PC-9 (cell line): ENCODE results near the gene COL18A1. TPM values are rescaled to one million over a fixed set of nuclear protein-coding genes. Genes with fewer than 3 reads are reported as not detected.

Source experiments
- BruUV-seq: library from RNA; stranded (reverse); fragments of 400-500 nt; replicated peaks from 2 replicates; lab custom pipeline; 2021; lab: Mats Ljungman, UMichigan
- CTCF ChIA-PET: fragments of 300-600 bp; sonication (Branson Sonifier 250); formaldehyde crosslinking; loops from one replicate; lab custom pipeline; 2022; ENCODE audit warnings: antibody characterized with exemption; lab: Charles Lee
- POLR2A ChIA-PET: fragments of 300-600 bp; sonication (Branson Sonifier 250); formaldehyde crosslinking; loops from one replicate; lab custom pipeline; 2022; ENCODE audit warnings: antibody characterized with exemption; ENCODE audit not compliant: unreplicated experiment; lab: Charles Lee
- DNase-seq, 2 experiments: peaks; one replicate each; pipeline versions ENCODE4 v3.0.0 to v3.0.0-alpha.2; 2015 to 2022; ENCODE audit warnings: mixed read lengths in 1 of 2
- H2AFZ ChIP-seq: fragments of 200-600 bp; sonication (generic); 2 replicates; pipeline ENCODE4 v1.8.1; 2017; ENCODE audit warnings: antibody characterized with exemption
- H3F3A ChIP-seq: fragments of 200-600 bp; sonication (generic); 2 replicates; pipeline ENCODE4 v1.8.1; 2017; ENCODE audit warnings: antibody characterized with exemption, mild to moderate bottlenecking, low read depth; ENCODE audit not compliant: insufficient read depth
- H3K27ac ChIP-seq: fragments of 200-600 bp; sonication (generic); 2 replicates; pipeline ENCODE4 v1.6.1; 2016; ENCODE audit warnings: mixed run types
- H3K27me3 ChIP-seq: fragments of 200-600 bp; sonication (generic); 2 replicates; pipeline ENCODE4 v1.6.1; 2016; ENCODE audit warnings: low read depth, mixed run types; ENCODE audit not compliant: insufficient read depth
- H3K36me3 ChIP-seq: fragments of 200-600 bp; sonication (generic); 2 replicates; pipeline ENCODE4 v1.6.1; 2016; ENCODE audit warnings: low read depth, mixed run types
- H3K4me1 ChIP-seq: fragments of 200-600 bp; sonication (generic); replicated peaks from 2 replicates; pipeline ENCODE4 v1.6.1; 2016; ENCODE audit warnings: mixed run types; ENCODE audit not compliant: insufficient read depth
- H3K4me2 ChIP-seq: fragments of 200-600 bp; sonication (generic); 2 replicates; pipeline ENCODE4 v1.6.1; 2017; ENCODE audit warnings: mixed run types
- H3K4me3 ChIP-seq: fragments of 200-600 bp; sonication (generic); 2 replicates; pipeline ENCODE4 v1.6.1; 2016; ENCODE audit warnings: mixed run types
- H3K79me2 ChIP-seq: fragments of 200-600 bp; sonication (generic); 2 replicates; pipeline ENCODE4 v1.6.1; 2017; ENCODE audit warnings: low read depth, mixed run types
- H3K9me2 ChIP-seq: fragments of 200-600 bp; sonication (generic); 2 replicates; pipeline ENCODE4 v1.8.1; 2017; ENCODE audit warnings: mild to moderate bottlenecking; ENCODE audit not compliant: insufficient read depth
- H3K9me3 ChIP-seq: fragments of 200-600 bp; sonication (generic); 2 replicates; pipeline ENCODE4 v1.8.1; 2016; ENCODE audit warnings: low read depth; ENCODE audit not compliant: insufficient read depth
- H4K20me1 ChIP-seq: fragments of 200-600 bp; sonication (generic); 2 replicates; pipeline ENCODE4 v1.8.1; 2017; ENCODE audit not compliant: insufficient read depth
- CTCF ChIP-seq: fragments of 200-600 bp; sonication (generic); conservative IDR thresholded peaks from 2 replicates; pipeline ENCODE4 v1.6.1; 2017; ENCODE audit warnings: mixed run types, antibody characterized with exemption, mild to moderate bottlenecking, moderate library complexity
- EZH2 ChIP-seq: fragments of 200-600 bp; sonication (generic); IDR thresholded peaks from 2 replicates; pipeline ENCODE4 v1.8.0; 2017; ENCODE audit warnings: antibody characterized with exemption, low read depth
- intact Hi-C: fragments of 100-400 bp; cut with micrococcal nuclease; formaldehyde crosslinking; loops from one replicate; pipeline ENCODE4 v1.10.0; 2022; ENCODE audit not compliant: unreplicated experiment
- total RNA-seq: library from RNA; stranded (reverse); gene quantifications from 2 replicates; pipeline ENCODE4 v1.2.3, GENCODE V29; 2021

The COL18A1 gene
- total RNA-seq, 1 experiment from 2014 or later, result 82.4 TPM

- H3F3A ChIP-seq, result peaks cover 17% of the 10 kb centered on the region
- DNase-seq, result no peak
- no peaks in the 10 kb centered on the region for H3K4me1 ChIP-seq
- H4K20me1 ChIP-seq, result no peaks in the 10 kb centered on the region
- H3K4me3 ChIP-seq, result no peak overlapping the region
- no peaks in the 10 kb centered on the region; the same call in 1 of the 2 replicates for H3K9me3 ChIP-seq
- H3K27ac ChIP-seq, result no peak overlapping the region
- TF ChIP-seq EZH2 (no peak), CTCF (no peak)
- intact Hi-C loops, result loop anchor here (10.0 kb wide), 1 partner anchor 145 kb away; no protein-coding TSS in a partner anchor
- no TSS peak for BruUV-seq
- H3K79me2 ChIP-seq, result no peaks in the 10 kb centered on the region
- no peak overlapping the region for H3K4me2 ChIP-seq
- CTCF ChIA-PET, result no interaction called here
- no peaks in the 10 kb centered on the region for H3K36me3 ChIP-seq
- POLR2A ChIA-PET, result no interaction called here
- no peak overlapping the region for H2AFZ ChIP-seq
- no peaks in the 10 kb centered on the region for H3K9me2 ChIP-seq
- H3K27me3 ChIP-seq, result no peaks in the 10 kb centered on the region
These were observed 44.9 kb downstream of the COL18A1 start for GRCh38 chr21:45449658-45450422.

GRCh38 chr21:45450423-45451090 is 45.6 kb downstream of the COL18A1 start:
- no peaks in the 10 kb centered on the region for H3K36me3 ChIP-seq
- ChIA-PET CTCF (no interaction called here), POLR2A (no interaction called here)
- no peak overlapping the region for H3K4me2 ChIP-seq
- no peak overlapping the region for H2AFZ ChIP-seq
- no peak for TF ChIP-seq CTCF
- no peak for TF ChIP-seq EZH2
- no peaks in the 10 kb centered on the region for H3K9me2 ChIP-seq
- H3K27ac ChIP-seq, result no peak overlapping the region
- no peaks in the 10 kb centered on the region for H3K27me3 ChIP-seq
- no peak overlapping the region for H3K4me3 ChIP-seq
- intact Hi-C loops, result no loop called here
- H3K4me1 ChIP-seq, result no peaks in the 10 kb centered on the region
- no TSS peak for BruUV-seq
- no peaks in the 10 kb centered on the region for H4K20me1 ChIP-seq
- no peaks in the 10 kb centered on the region for H3K79me2 ChIP-seq
- no peaks in the 10 kb centered on the region; the same call in 1 of the 2 replicates for H3K9me3 ChIP-seq
- H3F3A ChIP-seq, result peaks cover 17% of the 10 kb centered on the region
- no peak for DNase-seq

- Histone ChIP-seq H3K9me2 (no peaks in the 10 kb centered on the region), H3K27ac (no peak overlapping the region), H3K4me3 (no peak overlapping the region), H3K36me3 (no peaks in the 10 kb centered on the region), H3K4me2 (no peak overlapping the region), H4K20me1 (no peaks in the 10 kb centered on the region), H3F3A (peaks cover 17% of the 10 kb centered on the region), H3K4me1 (no peaks in the 10 kb centered on the region), H2AFZ (no peak overlapping the region), H3K79me2 (no peaks in the 10 kb centered on the region), H3K9me3 (no peaks in the 10 kb centered on the region; the same call in 1 of the 2 replicates), H3K27me3 (no peaks in the 10 kb centered on the region)
- CTCF ChIA-PET, result no interaction called here
- no TSS peak for BruUV-seq
- TF ChIP-seq EZH2 (no peak), CTCF (no peak)
- POLR2A ChIA-PET, result no interaction called here
- no peak for DNase-seq
- intact Hi-C loops, result no loop called here
These were observed 46.3 kb downstream of the COL18A1 start for GRCh38 chr21:45451091-45451740.
